ENCODE data around the gene ENTREP1. TPM values are rescaled to one million over a fixed set of nuclear protein-coding genes. Genes with fewer than 3 reads are reported as not detected.

ENTREP1 gene
- total RNA-seq, 1 donor from 2014 or later, result 3.1 TPM

GRCh38 chr9:69292078-69292477, 32.9 kb upstream of the ENTREP1 start:
- H3K36me3 ChIP-seq (ENCODE audit: control insufficient read depth, insufficient read depth, low read length), result no peaks in the 10 kb centered on the region
- H3K27me3 ChIP-seq (ENCODE audit: control insufficient read depth, insufficient read depth, low read length), result peaks cover 3% of the 10 kb centered on the region
- TF ChIP-seq CTCF (IDR thresholded peaks at IDR 0.05; ENCODE audit: insufficient read depth, low read length, poor library complexity, severe bottlenecking), result no peak
- H3K4me3 ChIP-seq (ENCODE audit: low read depth, low read length), result no peak overlapping the region
- no peak for DNase-seq (ENCODE audit: low read depth)

DNA sequence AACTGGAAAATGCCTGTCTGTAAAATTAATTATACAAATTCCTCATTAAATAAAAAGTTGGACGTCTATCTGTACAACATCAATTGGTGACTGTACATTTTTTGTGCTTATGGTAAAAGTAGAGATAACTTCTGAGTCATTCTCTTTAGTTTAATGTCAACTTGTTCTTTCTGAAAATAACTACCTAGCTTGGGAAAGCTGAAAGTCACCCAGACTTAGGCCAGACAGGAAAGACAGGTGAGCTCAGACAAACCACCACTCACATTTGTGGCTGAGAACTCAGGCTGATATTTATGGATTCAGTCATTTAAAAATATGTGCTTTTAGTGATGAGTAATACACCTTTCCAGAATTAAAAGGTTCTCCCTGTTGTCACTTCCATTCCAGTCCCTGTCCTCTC, 31.9 kb upstream of the ENTREP1 start:
- no peak for DNase-seq (ENCODE audit: low read depth)
- Histone ChIP-seq H3K4me3 (ENCODE audit: low read depth, low read length) (no peak overlapping the region), H3K27me3 (ENCODE audit: control insufficient read depth, insufficient read depth, low read length) (peaks cover 3% of the 10 kb centered on the region), H3K36me3 (ENCODE audit: control insufficient read depth, insufficient read depth, low read length) (no peaks in the 10 kb centered on the region)
- TF ChIP-seq CTCF (IDR thresholded peaks at IDR 0.05; ENCODE audit: insufficient read depth, low read length, poor library complexity, severe bottlenecking), result no peak

- TF ChIP-seq CTCF (IDR thresholded peaks at IDR 0.05; ENCODE audit: insufficient read depth, low read length, poor library complexity, severe bottlenecking), result no peak
- H3K36me3 ChIP-seq (ENCODE audit: control insufficient read depth, insufficient read depth, low read length), result no peaks in the 10 kb centered on the region
Observed at GRCh38 chr9:69295872-69296552, 29.0 kb upstream of the ENTREP1 start.

DNA sequence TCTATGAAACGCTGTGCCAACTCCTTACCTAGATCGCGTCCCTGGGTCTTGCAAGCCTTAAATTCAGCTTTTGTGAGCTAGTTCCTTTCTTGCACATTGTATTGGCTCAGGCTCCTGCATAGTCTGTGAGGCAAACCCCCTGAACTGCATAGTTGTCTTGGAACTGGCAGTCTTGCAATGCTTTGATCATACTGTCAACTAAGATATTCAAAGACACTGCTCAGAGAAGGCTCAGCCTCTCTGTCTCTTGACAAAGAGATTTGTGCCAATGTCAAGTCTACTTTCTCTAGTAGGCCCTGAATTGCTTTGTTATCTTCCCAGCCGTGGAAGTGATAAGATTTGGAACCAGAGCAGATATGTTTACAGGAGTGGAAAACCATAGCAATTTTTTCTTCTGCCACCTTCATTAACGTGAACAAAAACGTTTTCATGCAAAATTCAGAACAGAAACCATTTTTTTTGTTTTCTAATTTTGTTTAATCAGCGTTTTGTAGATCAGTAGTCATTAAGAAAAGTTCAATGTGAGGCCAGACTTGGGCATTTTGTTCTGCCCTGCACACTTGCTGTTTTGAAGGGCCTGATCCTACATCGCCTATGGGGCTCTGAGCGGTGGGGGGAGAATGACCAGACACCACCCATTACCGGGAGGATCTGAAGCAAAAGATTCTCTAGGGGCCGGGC, 27.6 kb upstream of the ENTREP1 start:
- DNase-seq (ENCODE audit: low read depth), result no peak
- no peak for TF ChIP-seq CTCF (IDR thresholded peaks at IDR 0.05; ENCODE audit: insufficient read depth, low read length, poor library complexity, severe bottlenecking)
- Histone ChIP-seq H3K27me3 (ENCODE audit: control insufficient read depth, insufficient read depth, low read length) (no peaks in the 10 kb centered on the region), H3K4me3 (ENCODE audit: low read depth, low read length) (no peak overlapping the region), H3K36me3 (ENCODE audit: control insufficient read depth, insufficient read depth, low read length) (no peaks in the 10 kb centered on the region)

More at GRCh38 chr9:69295872-69296552, 29.0 kb upstream of the ENTREP1 start:
- no peaks in the 10 kb centered on the region for H3K27me3 ChIP-seq (ENCODE audit: control insufficient read depth, insufficient read depth, low read length)
- H3K4me3 ChIP-seq (ENCODE audit: low read depth, low read length), result no peak overlapping the region
- no peak for DNase-seq (ENCODE audit: low read depth)

- no peak for DNase-seq (ENCODE audit: low read depth)
- Histone ChIP-seq H3K27me3 (ENCODE audit: control insufficient read depth, insufficient read depth, low read length) (no peaks in the 10 kb centered on the region), H3K4me3 (ENCODE audit: low read depth, low read length) (no peak overlapping the region), H3K36me3 (ENCODE audit: control insufficient read depth, insufficient read depth, low read length) (no peaks in the 10 kb centered on the region)
- no peak for TF ChIP-seq CTCF (IDR thresholded peaks at IDR 0.05; ENCODE audit: insufficient read depth, low read length, poor library complexity, severe bottlenecking)
Observed at GRCh38 chr9:69299315-69299714, 25.7 kb upstream of the ENTREP1 start.

All from kidney epithelial cell (primary cell).